A549 (cell line): ENCODE measurements around the gene SIPA1L2.

Source experiments
- CBX2 ChIP-seq: fragments of 200-600 bp; sonication (generic); IDR thresholded peaks from 2 replicates; pipeline ENCODE4 v1.6.1; 2016; ENCODE audit warnings: low read depth, mild to moderate bottlenecking, borderline replicate concordance
- CHD4 ChIP-seq: fragments of 200-600 bp; sonication (generic); IDR thresholded peaks from 2 replicates; pipeline ENCODE4 v1.6.1; 2016; ENCODE audit warnings: antibody characterized with exemption, mild to moderate bottlenecking, borderline replicate concordance
- CTCF ChIP-seq: fragments of >200 bp; sonication (Bioruptor Twin); formaldehyde crosslinking; IDR thresholded peaks from 3 replicates; pipeline ENCODE4 v1.5.1; 2016
- ELK1 ChIP-seq: fragments of 150-350 bp; IDR thresholded peaks from 2 replicates; pipeline ENCODE4 v1.6.1; 2014; ENCODE audit warnings: low read depth, mild to moderate bottlenecking, low read length
- JUN ChIP-seq, 2 experiments: fragments of >200 bp; sonication (Bioruptor Twin); formaldehyde crosslinking; IDR thresholded peaks; 2 replicates in 1 of 2; 3 replicates in 1 of 2; pipeline ENCODE4 v1.6.1; 2016 to 2017
- RFX5 ChIP-seq: fragments of 450-650 bp; IDR thresholded peaks from 2 replicates; pipeline ENCODE4 v1.7.1; 2014; ENCODE audit warnings: antibody characterized with exemption, mild to moderate bottlenecking, moderate library complexity
- SREBF2 ChIP-seq: fragments of 450-650 bp; IDR thresholded peaks from 2 replicates; pipeline ENCODE4 v1.6.1; 2014; ENCODE audit warnings: mild to moderate bottlenecking, moderate library complexity
- ZSCAN20 ChIP-seq: fragments of 250-450 bp; sonication (Bioruptor Pico); IDR thresholded peaks from 2 replicates; pipeline ENCODE4 v1.8.0; 2022; ENCODE audit warnings: mild to moderate bottlenecking, moderate library complexity

GRCh38 chr1:232610192-232610901 is 19.6 kb downstream of the SIPA1L2 start:
- TF ChIP-seq CTCF (no peak), RFX5 (no peak), ZSCAN20 (CRISPR knock-in tag) (no peak), SREBF2 (no peak), ELK1 (no peak), JUN (IDR thresholded peaks at IDR 0.05) (no peak), CBX2 (no peak), CHD4 (no peak)
